HG02938 (cell line): ENCODE results near the gene HBQ1.
"Not testable (repeated sequence)": the region's sequence is repeated elsewhere in the genome, so short reads cannot be mapped to it uniquely, and the experiment has no call there.

Experiments
- ATAC-seq: cut with Tn5 transposase; IDR thresholded peaks from one replicate; pipeline ENCODE4 v1.9.1; 2021; ENCODE audit warnings: mild to moderate bottlenecking, moderate library complexity; ENCODE audit not compliant: unreplicated experiment

Gene HBQ1

GRCh38 chr16:180101-180675 is at the start of gene HBQ1:
Gene HBQ1 (plus strand): TSS chr16:180459. CDS start chr16:180487, 28 bp downstream.
- ATAC-seq: no peak

GRCh38 chr16:130533-131173 is 49.6 kb upstream of the HBQ1 start:
- ATAC-seq: no peak

DNA sequence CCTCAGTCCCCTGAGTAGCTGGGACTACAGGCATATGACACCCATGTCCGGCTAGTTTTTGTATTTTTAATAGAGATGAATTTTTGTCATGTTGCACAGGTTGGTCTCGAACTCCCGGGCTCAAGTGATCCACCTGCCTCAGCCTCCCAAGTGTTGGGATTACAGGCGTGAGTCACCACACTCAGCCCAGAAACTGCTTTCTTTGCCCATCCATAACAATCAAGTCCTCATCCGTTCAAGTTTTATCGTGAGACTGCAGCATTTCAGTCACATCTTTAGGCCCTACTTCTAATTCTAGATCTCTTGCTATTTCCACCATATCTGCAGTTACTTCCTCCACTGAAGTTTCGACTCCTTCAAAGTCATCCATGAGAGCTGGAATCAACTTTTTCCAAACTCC is 48.1 kb upstream of the HBQ1 start:
- no peak for ATAC-seq

- no peak for ATAC-seq
Observed at GRCh38 chr16:133716-134115, 46.5 kb upstream of the HBQ1 start.

- ATAC-seq: no peak
Observed at GRCh38 chr16:138049-138417, 42.2 kb upstream of the HBQ1 start.

DNA sequence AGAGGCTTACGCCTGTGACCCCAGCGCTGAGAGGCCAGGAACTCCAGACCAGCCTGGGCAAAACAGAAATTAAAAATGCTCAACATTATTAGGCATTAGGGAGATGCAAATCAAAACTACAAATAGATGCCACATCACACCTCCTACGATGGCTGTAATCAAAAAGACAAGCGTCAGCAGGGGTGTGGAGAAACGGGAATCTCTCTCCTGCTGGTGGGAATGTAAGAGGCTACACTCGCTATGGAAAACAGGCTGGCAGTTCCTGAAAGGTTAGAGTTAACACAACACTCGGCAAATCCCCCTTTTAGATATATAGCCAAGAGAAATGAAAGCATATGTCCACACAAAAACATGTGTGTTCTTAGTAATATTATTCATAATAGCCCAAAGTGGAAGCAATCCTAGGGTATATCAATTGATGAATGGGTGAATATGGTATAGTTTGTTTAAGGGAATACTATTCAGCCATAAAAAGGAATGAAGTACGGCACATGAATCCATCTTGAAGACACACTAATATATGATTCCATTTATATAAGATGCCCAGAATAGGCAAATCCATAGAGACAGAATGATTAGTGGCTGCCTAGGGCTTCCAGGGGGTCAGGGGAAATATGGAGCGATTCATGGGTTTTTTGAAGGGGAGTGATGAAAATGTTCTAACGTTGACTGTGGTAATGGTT is 39.9 kb upstream of the HBQ1 start:
- ATAC-seq: no peak

DNA sequence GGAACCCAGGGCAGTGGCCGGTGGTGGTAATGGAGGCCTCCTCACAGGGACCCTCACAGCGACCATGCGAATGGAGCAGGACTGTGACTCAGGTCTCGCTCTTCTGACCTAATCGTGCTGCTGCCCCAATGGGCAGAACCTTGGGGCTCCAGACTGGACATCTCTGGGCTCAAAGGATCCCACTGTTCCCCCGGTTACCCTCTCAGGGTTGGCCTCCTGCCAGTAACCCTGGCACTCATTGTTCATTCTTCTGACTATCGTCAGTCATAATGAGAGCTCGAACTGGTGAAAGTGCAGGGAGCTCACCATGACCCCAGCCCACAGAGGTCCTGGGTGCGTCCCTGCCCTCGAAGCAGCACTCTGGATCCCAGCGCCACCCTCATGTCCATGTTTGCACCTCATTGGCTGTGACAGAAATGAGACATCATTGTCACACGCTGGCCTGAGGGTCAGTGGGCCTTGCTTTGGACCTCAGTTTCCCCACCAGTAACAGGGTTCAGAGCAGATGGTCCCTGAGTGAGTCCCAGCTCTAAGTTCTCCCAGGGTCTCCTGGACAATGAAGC is 37.8 kb upstream of the HBQ1 start:
- no peak for ATAC-seq

DNA sequence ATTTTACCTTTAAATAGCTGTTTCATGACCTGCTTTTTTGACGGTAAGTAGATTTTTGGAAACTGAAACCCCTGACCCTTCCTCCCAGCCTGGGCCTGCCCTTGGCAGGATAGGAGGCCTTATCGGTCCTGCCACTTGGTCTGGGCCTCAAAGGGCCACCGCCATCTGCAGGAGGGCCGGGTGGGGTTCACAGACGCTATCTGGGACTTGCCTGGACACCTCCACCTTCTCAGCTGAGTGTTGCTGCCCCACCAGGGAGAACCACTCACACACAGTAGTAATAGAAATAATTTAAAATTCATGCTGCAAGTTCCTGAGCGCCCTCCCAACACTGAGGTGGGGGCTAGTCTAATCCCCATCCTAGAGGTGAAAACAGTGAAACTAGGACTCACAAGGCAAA is 37.2 kb upstream of the HBQ1 start:
- ATAC-seq: no peak

DNA sequence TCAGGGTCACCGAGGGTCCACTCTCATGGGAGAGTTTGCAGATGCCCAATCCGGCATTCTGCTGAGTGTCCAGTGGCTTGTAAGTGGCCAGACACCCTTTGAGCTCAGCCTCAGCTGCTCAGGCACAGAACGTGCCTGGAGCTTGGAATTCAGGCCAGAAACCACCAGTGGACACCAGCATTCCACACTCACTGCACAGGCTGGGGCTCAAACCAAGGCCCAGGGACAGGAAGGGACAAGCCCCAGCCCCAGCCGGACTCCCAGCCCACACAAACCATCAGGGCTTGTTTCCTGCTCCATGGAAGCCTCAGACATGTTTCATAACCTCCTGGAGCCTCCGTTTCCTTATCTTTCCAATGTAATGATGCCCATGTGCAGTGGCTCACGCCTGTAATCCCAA is 36.8 kb upstream of the HBQ1 start:
- no peak for ATAC-seq

DNA sequence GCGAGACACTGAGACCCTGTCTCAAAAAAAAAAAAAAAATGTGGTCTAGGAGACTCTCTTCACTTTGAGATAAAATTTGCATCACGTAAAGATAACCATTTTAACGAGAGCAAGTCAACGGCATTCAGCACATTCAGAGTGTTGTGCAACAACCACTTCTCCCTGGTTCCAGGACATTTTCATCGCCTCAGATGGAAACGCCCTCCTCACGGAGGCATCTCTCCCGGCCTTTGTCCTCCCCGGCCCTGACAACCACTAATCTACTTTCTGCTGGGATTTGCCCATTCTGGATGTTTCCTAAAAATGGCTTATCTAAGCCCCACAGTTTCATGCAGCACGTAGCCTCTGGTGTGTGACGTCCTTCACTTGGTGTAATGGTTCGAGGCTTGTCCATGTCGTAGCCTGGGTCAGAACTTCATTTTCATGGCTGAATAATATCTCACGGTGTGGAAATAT is 35.4 kb upstream of the HBQ1 start:
- ATAC-seq: no peak

DNA sequence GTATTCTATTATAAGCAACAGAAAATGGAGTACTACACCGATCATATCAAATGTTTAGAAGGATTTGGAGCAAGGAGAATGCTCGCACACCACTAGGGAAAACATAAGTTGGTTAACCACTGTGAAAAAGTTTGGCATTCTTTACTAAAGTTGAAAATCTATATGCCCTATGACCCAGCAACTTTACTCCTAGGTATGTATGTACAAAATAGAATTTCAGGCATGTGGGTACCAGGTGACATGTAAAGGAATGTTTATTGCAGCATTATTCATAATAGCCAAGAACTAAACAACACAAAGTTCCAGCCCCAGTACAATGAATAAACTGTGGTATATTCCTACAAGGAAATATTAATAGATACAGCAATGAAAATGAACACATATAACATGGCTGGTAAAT is 33.6 kb upstream of the HBQ1 start:
- no peak for ATAC-seq

DNA sequence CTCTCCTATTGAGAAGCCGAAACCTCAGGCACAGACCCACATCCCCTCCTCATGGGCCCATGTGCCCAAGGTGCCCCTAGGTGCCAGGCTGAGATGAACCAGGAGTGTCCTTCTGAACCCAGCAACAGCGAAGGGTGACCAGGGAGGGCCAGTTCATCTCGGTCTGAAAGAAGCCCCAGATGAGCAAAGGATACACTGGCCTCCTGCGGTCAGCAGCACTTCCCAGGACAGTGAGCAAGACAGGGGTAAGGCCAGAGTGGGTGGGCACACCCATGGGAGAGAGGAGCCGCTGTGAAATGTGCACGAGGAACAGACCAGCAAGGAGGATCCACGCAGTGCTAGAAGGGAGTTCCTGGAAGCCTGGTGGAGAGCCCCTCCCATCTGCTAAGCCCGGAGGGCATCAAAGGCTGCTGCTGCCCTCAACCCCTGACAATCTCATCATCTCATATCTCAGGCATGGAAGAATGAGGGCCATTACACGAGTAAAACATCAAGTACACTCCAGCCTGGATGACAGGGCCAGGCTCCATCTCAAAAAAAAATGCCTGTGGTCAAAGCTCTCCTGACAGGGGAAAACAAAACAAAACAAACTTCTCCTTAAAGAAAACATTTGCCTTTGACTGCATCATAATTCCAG is 31.1 kb upstream of the HBQ1 start:
- no peak for ATAC-seq

DNA sequence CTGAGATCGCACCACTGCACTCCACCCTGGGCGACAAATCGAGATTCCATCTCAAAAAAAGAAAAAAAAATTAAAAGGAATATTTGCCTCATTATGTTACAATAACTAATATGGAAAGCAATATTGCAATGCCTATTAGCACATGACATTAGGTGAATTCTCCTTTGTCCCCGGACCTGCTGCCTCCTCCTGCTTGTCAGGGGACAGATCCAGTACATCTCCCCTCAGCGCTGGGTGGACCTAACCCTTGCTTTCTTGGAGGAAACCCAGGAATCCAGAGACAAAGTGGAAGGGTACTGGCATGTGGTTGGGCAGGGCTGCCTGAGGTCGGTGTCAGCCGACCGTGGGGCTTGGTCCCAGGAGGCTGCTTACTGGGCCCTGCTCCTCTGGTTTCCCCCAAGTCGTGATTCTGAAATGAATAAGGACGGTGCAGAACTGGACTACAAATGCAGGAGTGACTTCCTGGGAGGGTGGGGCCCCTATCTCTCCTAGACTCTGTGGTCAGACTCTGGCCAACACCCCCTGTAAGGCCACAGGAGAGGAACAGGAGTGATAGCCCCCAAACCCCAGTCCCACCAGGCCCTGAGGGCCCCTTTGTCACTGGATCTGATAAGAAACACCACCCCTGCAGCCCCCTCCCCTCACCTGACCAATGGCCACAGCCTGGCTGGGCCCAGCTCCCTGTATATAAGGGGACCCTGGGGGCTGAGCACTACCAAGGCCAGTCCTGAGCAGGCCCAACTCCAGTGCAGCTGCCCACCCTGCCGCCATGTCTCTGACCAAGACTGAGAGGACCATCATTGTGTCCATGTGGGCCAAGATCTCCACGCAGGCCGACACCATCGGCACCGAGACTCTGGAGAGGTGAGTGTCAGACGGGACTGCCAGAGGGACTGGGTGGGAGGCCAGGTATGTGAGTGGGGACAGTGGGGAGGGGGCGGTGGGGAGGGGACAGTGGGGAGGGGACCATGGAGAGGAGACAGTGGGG is 27.8 kb upstream of the HBQ1 start, which contains the start of gene HBZ:
Gene HBZ (plus strand): TSS at position 504 of the 988 bp plus-strand sequence. CDS start 266 bp downstream, at position 770.
- ATAC-seq: no peak

DNA sequence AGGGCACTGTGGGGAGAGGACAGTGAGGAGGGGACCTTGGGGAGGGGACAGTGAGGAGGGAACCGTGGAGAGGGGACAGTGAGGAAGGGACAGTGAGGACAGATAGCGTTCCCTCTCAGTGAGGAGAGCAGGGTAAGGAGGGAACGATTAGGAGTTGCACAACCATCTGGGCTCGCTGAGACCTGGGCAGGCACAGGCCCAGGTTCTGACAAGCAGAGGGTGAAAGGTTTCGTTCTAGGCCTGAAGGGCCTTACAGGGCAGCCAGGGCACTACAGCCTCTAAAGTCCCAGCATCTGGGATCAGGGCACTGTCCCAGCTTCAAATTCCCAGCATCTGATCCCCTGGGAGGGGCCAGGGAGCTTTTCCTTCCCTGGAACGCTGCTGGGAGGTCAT is 27.1 kb upstream of the HBQ1 start:
- not testable (repeated sequence) for ATAC-seq

DNA sequence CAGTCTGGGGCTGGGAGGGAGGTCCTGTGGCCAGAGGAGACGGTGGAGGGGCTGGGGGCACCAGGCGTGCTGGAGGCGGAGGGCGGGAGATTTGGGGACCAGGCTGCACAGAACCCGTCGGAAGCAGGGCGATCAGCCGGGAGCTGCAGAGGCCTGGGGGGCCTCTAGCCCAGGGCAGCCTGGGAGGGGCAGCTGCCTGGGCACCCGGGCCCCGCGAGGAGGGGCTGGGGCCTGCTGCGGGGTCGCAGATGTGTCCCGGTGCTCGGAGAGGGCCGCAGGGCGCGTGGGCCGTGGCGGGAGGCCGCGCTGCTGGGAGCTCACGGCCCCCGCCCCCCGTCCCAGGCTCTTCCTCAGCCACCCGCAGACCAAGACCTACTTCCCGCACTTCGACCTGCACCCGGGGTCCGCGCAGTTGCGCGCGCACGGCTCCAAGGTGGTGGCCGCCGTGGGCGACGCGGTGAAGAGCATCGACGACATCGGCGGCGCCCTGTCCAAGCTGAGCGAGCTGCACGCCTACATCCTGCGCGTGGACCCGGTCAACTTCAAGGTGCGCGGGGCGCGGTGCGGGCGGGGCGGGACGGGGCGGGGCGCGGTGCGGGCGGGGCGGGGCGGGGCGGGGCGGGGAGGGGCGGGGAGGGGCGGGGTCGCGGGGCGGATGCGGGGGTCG is 26.6 kb upstream of the HBQ1 start:
- ATAC-seq: not testable (repeated sequence)

DNA sequence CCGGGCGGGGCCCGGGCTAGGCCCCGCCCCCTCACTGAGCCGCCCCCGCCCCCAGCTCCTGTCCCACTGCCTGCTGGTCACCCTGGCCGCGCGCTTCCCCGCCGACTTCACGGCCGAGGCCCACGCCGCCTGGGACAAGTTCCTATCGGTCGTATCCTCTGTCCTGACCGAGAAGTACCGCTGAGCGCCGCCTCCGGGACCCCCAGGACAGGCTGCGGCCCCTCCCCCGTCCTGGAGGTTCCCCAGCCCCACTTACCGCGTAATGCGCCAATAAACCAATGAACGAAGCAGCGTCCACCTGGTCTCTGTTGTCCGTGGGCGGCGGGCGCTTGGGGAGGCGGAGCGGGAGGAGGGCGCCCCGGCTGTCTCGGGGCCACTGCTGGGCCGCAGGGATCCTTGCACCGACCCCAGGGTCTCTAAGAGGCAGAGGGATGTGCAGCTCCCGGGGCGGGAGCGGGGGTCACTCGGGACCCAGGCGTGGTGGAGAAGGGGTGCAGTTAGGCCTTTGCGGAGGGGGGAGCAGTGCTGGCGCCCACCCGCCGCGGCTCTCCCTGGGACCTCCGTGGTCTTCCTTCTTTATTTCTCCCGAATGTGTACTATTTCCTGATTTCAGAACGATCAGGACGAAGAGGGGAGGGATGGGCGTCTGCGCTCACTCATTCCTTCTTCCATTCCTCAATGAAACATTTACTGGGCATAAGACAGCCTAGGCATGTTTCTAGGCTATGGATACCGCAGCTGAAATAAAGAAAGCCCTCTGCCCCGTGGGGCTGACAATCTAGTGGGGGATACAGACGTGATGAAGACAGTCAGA is 25.8 kb upstream of the HBQ1 start:
- no peak for ATAC-seq

DNA sequence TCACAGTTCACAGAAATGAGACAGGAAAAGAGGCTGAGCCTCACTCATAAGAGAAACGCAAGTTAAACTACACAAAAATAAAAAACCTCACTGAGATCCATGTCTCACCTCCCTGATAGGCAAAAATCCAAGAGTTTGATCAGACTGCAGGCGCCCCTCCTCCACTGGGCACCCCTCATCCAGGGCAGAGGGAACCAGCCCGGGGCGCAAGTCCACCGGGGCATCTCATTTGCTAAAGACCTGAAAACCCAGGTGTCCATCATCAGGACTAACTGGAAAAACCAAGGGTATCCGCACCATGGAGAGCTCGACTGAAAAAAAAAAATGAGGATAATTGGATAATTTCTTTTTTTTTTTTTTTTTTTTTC is 25.2 kb upstream of the HBQ1 start:
- ATAC-seq: no peak

GRCh38 chr16:159136-159849 is 21.0 kb upstream of the HBQ1 start:
- ATAC-seq: no peak
